HepG2 (cell line): ENCODE measurements around the gene SYNC. TPM values are rescaled to one million over a fixed set of nuclear protein-coding genes. Genes with fewer than 3 reads are reported as not detected.

Experiments
- GATAD1 ChIP-seq: IDR thresholded peaks from 2 replicates; pipeline ENCODE4 v1.6.1; 2016; ENCODE audit warnings: missing genetic modification reagents, missing compliant biosample characterization
- GPN1 ChIP-seq: sonication (generic); formaldehyde crosslinking; IDR thresholded peaks from 2 replicates; pipeline ENCODE4 v1.5.1; 2020; ENCODE audit warnings: missing genetic modification reagents, borderline replicate concordance
- HDAC2 ChIP-seq: sonication (generic); formaldehyde crosslinking; IDR thresholded peaks from 2 replicates; pipeline ENCODE4 v1.4.0; 2020; ENCODE audit warnings: missing genetic modification reagents
- HMG20B ChIP-seq: conservative IDR thresholded peaks from 2 replicates; pipeline ENCODE4 v1.6.1; 2016; ENCODE audit warnings: missing genetic modification reagents, missing compliant biosample characterization
- MIER3 ChIP-seq: IDR thresholded peaks from 2 replicates; pipeline ENCODE4 v1.6.1; 2016; ENCODE audit warnings: missing compliant biosample characterization, borderline replicate concordance
- NCOA2 ChIP-seq: sonication (generic); formaldehyde crosslinking; IDR thresholded peaks from 2 replicates; pipeline ENCODE4 v1.8.0; 2022; ENCODE audit warnings: inconsistent platforms
- RBM39 ChIP-seq: fragments of 200-400 bp; formaldehyde crosslinking; IDR thresholded peaks from one replicate; pipeline ENCODE4 v1.6.1; 2018; ENCODE audit warnings: antibody characterized with exemption, mild to moderate bottlenecking, low read depth, low read length; ENCODE audit not compliant: poor library complexity, severe bottlenecking
- REPIN1 ChIP-seq: sonication (generic); formaldehyde crosslinking; IDR thresholded peaks from 2 replicates; pipeline ENCODE4 v1.8.0; 2022; ENCODE audit warnings: missing genetic modification reagents, low read depth, mild to moderate bottlenecking, borderline replicate concordance
- SIN3A ChIP-seq: IDR thresholded peaks from 2 replicates; pipeline ENCODE4 v1.6.1; 2011; ENCODE audit warnings: low read depth, mild to moderate bottlenecking, control low read depth, low read length, borderline replicate concordance
- TEAD2 ChIP-seq: sonication (generic); formaldehyde crosslinking; IDR thresholded peaks from 2 replicates; pipeline ENCODE4 v1.9.0; 2021; ENCODE audit warnings: missing genetic modification reagents
- XRCC5 ChIP-seq: fragments of 200-400 bp; formaldehyde crosslinking; optimal IDR thresholded peaks from 2 replicates; pipeline ENCODE3; 2017; ENCODE audit warnings: mild to moderate bottlenecking, low read length
- ZNF225 ChIP-seq: sonication (generic); formaldehyde crosslinking; IDR thresholded peaks from 2 replicates; pipeline ENCODE4 v1.4.0; 2020; ENCODE audit warnings: mild to moderate bottlenecking, missing genetic modification reagents
- ZNF260 ChIP-seq: sonication (generic); formaldehyde crosslinking; IDR thresholded peaks from 2 replicates; pipeline ENCODE4 v1.4.0; 2020; ENCODE audit warnings: missing genetic modification reagents, low read depth, mild to moderate bottlenecking, borderline replicate concordance
- ZNF460 ChIP-seq: sonication (generic); formaldehyde crosslinking; IDR thresholded peaks from 2 replicates; pipeline ENCODE4 v1.5.1; 2020; ENCODE audit warnings: missing genetic modification reagents, mild to moderate bottlenecking, borderline replicate concordance
- ZNF570 ChIP-seq: sonication (generic); formaldehyde crosslinking; IDR thresholded peaks from 2 replicates; pipeline ENCODE4 v1.4.0; 2020; ENCODE audit warnings: mild to moderate bottlenecking, missing genetic modification reagents, borderline replicate concordance
- ZNF768 ChIP-seq: sonication (generic); formaldehyde crosslinking; IDR thresholded peaks from 2 replicates; pipeline ENCODE4 v1.4.0; 2020; ENCODE audit warnings: missing genetic modification reagents
- ZNF772 ChIP-seq: sonication (generic); formaldehyde crosslinking; IDR thresholded peaks from 2 replicates; pipeline ENCODE4 v1.5.0; 2020; ENCODE audit warnings: mild to moderate bottlenecking, missing genetic modification reagents
- ZNF773 ChIP-seq: sonication (generic); formaldehyde crosslinking; IDR thresholded peaks from 2 replicates; pipeline ENCODE4 v1.4.0; 2020; ENCODE audit warnings: missing genetic modification reagents, borderline replicate concordance
- polyA plus RNA-seq, 8 experiments: library from polyadenylated mRNA; depleted of rRNA in 3 of 8; stranded (reverse) in 7 of 8; unstranded in 1 of 8; fragments of >200 nt; fragmentation: Illumina TruSeq in 4 of 8; extraction: Trizol in 4 of 8; gene quantifications; 2 replicates each; pipeline versions ENCODE4 v1.2.1 to v1.2.3, GENCODE V29; 2011 to 2016; ENCODE audit warnings: low read depth in 4 of 8, missing spikeins in 1 of 8, mixed read lengths in 1 of 8; ENCODE audit not compliant: insufficient read depth in 1 of 8
- total RNA-seq, 5 experiments: library from RNA; depleted of rRNA; stranded (reverse); fragments of >200 nt; fragmentation: Illumina TruSeq; extraction: Trizol; gene quantifications; 2 replicates each; pipeline ENCODE4 v1.2.3, GENCODE V29; 2016; ENCODE audit warnings: low read depth in 1 of 5
- TF ChIP-seq, protein P1 (sequence below): sonication (generic); formaldehyde crosslinking; IDR thresholded peaks from 2 replicates; pipeline ENCODE4 v1.5.0; 2020; ENCODE audit warnings: mild to moderate bottlenecking, missing genetic modification reagents
- TF ChIP-seq, protein P2 (sequence below): sonication (generic); formaldehyde crosslinking; IDR thresholded peaks from 2 replicates; pipeline ENCODE4 v1.8.0; 2022; ENCODE audit warnings: mild to moderate bottlenecking, missing genetic modification reagents
- TF ChIP-seq, protein P3 (sequence below): sonication (generic); formaldehyde crosslinking; IDR thresholded peaks from 2 replicates; pipeline ENCODE4 v1.4.0; 2020; ENCODE audit warnings: missing genetic modification reagents
- TF ChIP-seq, protein P4 (sequence below): sonication (generic); formaldehyde crosslinking; IDR thresholded peaks from 2 replicates; pipeline ENCODE4 v1.4.0; 2020; ENCODE audit warnings: missing genetic modification reagents
- TF ChIP-seq, protein P5 (sequence below): sonication (generic); formaldehyde crosslinking; IDR thresholded peaks from 2 replicates; pipeline ENCODE4 v1.4.0; 2020; ENCODE audit warnings: missing genetic modification reagents

Gene SYNC
- total and polyA plus RNA-seq, 2 of the 13 experiments (the other 11 are each of a cell fraction or from before 2014, with no cell fraction given) = 2.4 to 5.4 TPM

DNA sequence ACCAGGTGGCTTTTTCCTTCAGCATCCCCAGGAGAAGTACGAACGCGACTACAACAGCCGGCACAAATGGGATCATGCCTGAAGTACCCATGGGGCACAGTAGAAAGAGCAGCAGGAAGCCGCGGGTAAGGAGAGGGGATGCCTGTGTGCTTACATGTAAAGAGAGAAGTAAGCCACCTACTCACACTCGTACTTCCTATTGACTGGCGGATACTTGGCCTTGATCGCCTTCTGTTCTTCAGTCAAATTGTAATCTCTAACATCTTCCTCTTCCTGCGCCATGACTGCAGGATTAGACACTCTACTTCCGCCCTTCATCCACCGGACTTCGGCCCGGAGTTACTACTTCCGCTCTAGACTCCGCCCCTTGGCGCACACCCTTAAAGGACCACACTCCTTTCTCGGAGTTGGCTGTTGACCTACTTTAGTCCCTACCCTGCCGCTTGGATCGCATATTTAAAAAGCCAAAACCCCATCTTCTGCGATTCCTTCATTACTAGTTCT, 52.3 kb downstream of the SYNC start, which contains the start of gene ZBTB8OS (continued):
- TF ChIP-seq, protein P1, sequence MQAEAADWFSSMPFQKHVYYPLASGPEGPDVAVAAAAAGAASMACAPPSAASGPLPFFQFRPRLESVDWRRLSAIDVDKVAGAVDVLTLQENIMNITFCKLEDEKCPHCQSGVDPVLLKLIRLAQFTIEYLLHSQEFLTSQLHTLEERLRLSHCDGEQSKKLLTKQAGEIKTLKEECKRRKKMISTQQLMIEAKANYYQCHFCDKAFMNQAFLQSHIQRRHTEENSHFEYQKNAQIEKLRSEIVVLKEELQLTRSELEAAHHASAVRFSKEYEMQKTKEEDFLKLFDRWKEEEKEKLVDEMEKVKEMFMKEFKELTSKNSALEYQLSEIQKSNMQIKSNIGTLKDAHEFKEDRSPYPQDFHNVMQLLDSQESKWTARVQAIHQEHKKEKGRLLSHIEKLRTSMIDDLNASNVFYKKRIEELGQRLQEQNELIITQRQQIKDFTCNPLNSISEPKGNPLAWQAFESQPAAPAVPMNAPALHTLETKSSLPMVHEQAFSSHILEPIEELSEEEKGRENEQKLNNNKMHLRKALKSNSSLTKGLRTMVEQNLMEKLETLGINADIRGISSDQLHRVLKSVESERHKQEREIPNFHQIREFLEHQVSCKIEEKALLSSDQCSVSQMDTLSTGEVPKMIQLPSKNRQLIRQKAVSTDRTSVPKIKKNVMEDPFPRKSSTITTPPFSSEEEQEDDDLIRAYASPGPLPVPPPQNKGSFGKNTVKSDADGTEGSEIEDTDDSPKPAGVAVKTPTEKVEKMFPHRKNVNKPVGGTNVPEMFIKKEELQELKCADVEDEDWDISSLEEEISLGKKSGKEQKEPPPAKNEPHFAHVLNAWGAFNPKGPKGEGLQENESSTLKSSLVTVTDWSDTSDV (CRISPR knock-in tag) = no peak
- TF ChIP-seq RBM39 (no peak), ZNF225 (CRISPR knock-in tag) (no peak), MIER3 (peak; percentile 43; the same call in 1 of the 2 replicates), REPIN1 (CRISPR knock-in tag) (no peak), TEAD2 (no peak), HMG20B (CRISPR knock-in tag) (no peak), ZNF260 (CRISPR knock-in tag) (no peak), ZNF460 (no peak), ZNF570 (CRISPR knock-in tag) (no peak), GATAD1 (CRISPR knock-in tag) (peak; percentile 85), ZNF768 (CRISPR knock-in tag) (no peak), NCOA2 (CRISPR knock-in tag) (no peak), ZNF773 (CRISPR knock-in tag) (no peak), XRCC5 (no peak), ZNF772 (CRISPR knock-in tag) (no peak), HDAC2 (peak; percentile 64; the same call in 1 of the 2 replicates), SIN3A (peak; percentile 79), GPN1 (no peak)
- TF ChIP-seq, protein P2, sequence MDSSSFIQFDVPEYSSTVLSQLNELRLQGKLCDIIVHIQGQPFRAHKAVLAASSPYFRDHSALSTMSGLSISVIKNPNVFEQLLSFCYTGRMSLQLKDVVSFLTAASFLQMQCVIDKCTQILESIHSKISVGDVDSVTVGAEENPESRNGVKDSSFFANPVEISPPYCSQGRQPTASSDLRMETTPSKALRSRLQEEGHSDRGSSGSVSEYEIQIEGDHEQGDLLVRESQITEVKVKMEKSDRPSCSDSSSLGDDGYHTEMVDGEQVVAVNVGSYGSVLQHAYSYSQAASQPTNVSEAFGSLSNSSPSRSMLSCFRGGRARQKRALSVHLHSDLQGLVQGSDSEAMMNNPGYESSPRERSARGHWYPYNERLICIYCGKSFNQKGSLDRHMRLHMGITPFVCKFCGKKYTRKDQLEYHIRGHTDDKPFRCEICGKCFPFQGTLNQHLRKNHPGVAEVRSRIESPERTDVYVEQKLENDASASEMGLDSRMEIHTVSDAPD (CRISPR knock-in tag) = 0 out of 2 replicates have a peak, but pooled peaks have one; percentile 15
- TF ChIP-seq, protein P3, sequence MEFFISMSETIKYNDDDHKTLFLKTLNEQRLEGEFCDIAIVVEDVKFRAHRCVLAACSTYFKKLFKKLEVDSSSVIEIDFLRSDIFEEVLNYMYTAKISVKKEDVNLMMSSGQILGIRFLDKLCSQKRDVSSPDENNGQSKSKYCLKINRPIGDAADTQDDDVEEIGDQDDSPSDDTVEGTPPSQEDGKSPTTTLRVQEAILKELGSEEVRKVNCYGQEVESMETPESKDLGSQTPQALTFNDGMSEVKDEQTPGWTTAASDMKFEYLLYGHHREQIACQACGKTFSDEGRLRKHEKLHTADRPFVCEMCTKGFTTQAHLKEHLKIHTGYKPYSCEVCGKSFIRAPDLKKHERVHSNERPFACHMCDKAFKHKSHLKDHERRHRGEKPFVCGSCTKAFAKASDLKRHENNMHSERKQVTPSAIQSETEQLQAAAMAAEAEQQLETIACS (CRISPR knock-in tag) = no peak
- TF ChIP-seq, protein P4, sequence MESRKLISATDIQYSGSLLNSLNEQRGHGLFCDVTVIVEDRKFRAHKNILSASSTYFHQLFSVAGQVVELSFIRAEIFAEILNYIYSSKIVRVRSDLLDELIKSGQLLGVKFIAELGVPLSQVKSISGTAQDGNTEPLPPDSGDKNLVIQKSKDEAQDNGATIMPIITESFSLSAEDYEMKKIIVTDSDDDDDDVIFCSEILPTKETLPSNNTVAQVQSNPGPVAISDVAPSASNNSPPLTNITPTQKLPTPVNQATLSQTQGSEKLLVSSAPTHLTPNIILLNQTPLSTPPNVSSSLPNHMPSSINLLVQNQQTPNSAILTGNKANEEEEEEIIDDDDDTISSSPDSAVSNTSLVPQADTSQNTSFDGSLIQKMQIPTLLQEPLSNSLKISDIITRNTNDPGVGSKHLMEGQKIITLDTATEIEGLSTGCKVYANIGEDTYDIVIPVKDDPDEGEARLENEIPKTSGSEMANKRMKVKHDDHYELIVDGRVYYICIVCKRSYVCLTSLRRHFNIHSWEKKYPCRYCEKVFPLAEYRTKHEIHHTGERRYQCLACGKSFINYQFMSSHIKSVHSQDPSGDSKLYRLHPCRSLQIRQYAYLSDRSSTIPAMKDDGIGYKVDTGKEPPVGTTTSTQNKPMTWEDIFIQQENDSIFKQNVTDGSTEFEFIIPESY = no peak
- TF ChIP-seq, protein P5, sequence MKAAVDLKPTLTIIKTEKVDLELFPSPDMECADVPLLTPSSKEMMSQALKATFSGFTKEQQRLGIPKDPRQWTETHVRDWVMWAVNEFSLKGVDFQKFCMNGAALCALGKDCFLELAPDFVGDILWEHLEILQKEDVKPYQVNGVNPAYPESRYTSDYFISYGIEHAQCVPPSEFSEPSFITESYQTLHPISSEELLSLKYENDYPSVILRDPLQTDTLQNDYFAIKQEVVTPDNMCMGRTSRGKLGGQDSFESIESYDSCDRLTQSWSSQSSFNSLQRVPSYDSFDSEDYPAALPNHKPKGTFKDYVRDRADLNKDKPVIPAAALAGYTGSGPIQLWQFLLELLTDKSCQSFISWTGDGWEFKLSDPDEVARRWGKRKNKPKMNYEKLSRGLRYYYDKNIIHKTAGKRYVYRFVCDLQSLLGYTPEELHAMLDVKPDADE (CRISPR knock-in tag) = no peak
